Measurements from ENCODE around the gene ZKSCAN3.

Gene ZKSCAN3

DNA sequence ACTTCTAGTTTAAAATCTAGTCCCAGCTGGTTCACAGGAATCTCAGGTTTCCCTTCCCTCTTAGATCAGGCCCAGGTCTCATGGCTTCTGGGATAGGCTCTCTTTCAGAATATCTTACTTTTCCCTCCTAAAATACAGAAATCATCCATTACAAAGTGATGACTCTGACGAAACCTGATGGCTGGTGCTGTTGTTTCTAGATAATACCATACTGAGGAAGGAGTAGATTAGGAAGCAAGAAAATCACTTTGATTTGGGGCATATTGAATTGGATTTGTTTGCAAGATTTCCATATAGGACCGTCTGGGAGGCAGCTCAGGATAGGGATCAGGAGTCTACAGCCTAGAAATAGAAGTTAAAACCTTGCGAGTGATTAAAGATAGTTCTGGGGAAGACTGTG is 3.6 kb downstream of the ZKSCAN3 start:
- Histone ChIP-seq H2AFZ (ENCODE audit: low read depth, low read length, severe bottlenecking) (no peak overlapping the region), H3K27me3 (ENCODE audit: low read length) (no peaks in the 10 kb centered on the region), H3K27ac (ENCODE audit: low read depth, low read length) (no peak overlapping the region), H3K9ac (ENCODE audit: low read length) (no peak overlapping the region), H3K4me3 (ENCODE audit: insufficient read depth, low read length, poor library complexity, severe bottlenecking) (no peak overlapping the region), H3F3A (ENCODE audit: insufficient read depth) (peaks cover 5% of the 10 kb centered on the region; the same call in 1 of the 2 replicates), H3K4me2 (ENCODE audit: low read depth, low read length, poor library complexity, severe bottlenecking) (no peak overlapping the region), H3K9me3 (ENCODE audit: insufficient read depth, low read length) (peaks cover 13% of the 10 kb centered on the region; the same call in 1 of the 2 replicates), H3K36me3 (ENCODE audit: low read length) (peaks cover 5% of the 10 kb centered on the region; the same call in 1 of the 2 replicates), H4K20me1 (ENCODE audit: low read depth, low read length) (no peaks in the 10 kb centered on the region), H3K9me2 (replicated peaks; ENCODE audit: insufficient read depth, low read length) (no peaks in the 10 kb centered on the region), H3K79me2 (ENCODE audit: insufficient read depth, low read length) (peaks cover 27% of the 10 kb centered on the region; the same call in 1 of the 2 replicates)
- TF ChIP-seq EZH2phosphoT487 (conservative IDR thresholded peaks at IDR 0.05; ENCODE audit: low read length), result no peak
- TF ChIP-seq, protein P1, sequence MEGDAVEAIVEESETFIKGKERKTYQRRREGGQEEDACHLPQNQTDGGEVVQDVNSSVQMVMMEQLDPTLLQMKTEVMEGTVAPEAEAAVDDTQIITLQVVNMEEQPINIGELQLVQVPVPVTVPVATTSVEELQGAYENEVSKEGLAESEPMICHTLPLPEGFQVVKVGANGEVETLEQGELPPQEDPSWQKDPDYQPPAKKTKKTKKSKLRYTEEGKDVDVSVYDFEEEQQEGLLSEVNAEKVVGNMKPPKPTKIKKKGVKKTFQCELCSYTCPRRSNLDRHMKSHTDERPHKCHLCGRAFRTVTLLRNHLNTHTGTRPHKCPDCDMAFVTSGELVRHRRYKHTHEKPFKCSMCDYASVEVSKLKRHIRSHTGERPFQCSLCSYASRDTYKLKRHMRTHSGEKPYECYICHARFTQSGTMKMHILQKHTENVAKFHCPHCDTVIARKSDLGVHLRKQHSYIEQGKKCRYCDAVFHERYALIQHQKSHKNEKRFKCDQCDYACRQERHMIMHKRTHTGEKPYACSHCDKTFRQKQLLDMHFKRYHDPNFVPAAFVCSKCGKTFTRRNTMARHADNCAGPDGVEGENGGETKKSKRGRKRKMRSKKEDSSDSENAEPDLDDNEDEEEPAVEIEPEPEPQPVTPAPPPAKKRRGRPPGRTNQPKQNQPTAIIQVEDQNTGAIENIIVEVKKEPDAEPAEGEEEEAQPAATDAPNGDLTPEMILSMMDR (IDR thresholded peaks at IDR 0.05; ENCODE audit: insufficient read depth, low read length, poor library complexity, severe bottlenecking), result no peak

DNA sequence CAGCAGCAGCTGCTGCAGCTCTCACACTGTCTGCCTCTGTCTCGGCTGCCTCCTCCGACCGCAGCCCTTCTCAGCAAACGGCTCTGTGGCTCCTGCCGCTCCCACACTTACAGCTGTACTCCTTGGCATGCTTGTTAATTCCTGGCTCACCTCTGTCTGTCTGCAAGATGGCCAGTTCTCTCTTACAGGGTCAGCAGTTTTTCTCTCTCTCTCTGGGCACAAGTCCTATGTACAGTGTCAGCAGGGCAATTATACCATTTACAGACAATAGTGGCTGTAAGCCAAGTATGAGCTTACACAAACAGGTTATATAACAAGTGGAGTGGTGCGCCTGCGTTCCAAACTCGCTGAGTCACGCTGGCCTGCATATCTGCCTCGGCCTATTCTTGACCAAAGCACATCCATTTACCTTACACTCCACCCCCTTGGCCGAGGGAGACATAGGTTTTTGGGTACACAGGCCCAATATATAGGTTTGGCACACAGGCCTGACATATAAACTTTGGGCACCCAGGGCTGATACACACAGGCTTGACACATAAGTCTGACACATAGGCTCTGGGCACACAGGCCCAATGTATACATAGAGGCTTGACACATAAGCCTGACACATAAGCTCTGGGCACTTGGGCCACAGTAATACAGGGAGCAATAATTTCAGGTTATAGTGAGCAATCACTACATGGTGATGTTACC is 4.4 kb downstream of the ZKSCAN3 start:
- Histone ChIP-seq H3K9ac (ENCODE audit: low read length) (no peak overlapping the region), H3F3A (ENCODE audit: insufficient read depth) (peaks cover 5% of the 10 kb centered on the region; the same call in 1 of the 2 replicates), H3K9me3 (ENCODE audit: insufficient read depth, low read length) (peaks cover 13% of the 10 kb centered on the region; the same call in 1 of the 2 replicates), H4K20me1 (ENCODE audit: low read depth, low read length) (no peaks in the 10 kb centered on the region), H3K27me3 (ENCODE audit: low read length) (no peaks in the 10 kb centered on the region), H3K4me2 (ENCODE audit: low read depth, low read length, poor library complexity, severe bottlenecking) (no peak overlapping the region), H3K79me2 (ENCODE audit: insufficient read depth, low read length) (peaks cover 27% of the 10 kb centered on the region; the same call in 1 of the 2 replicates), H3K9me2 (replicated peaks; ENCODE audit: insufficient read depth, low read length) (no peaks in the 10 kb centered on the region), H2AFZ (ENCODE audit: low read depth, low read length, severe bottlenecking) (no peak overlapping the region), H3K36me3 (ENCODE audit: low read length) (peaks cover 5% of the 10 kb centered on the region; the same call in 1 of the 2 replicates), H3K4me3 (ENCODE audit: insufficient read depth, low read length, poor library complexity, severe bottlenecking) (no peak overlapping the region), H3K27ac (ENCODE audit: low read depth, low read length) (no peak overlapping the region)
- TF ChIP-seq, protein P1 (IDR thresholded peaks at IDR 0.05; ENCODE audit: insufficient read depth, low read length, poor library complexity, severe bottlenecking), result no peak
- TF ChIP-seq EZH2phosphoT487 (conservative IDR thresholded peaks at IDR 0.05; ENCODE audit: low read length), result no peak

DNA sequence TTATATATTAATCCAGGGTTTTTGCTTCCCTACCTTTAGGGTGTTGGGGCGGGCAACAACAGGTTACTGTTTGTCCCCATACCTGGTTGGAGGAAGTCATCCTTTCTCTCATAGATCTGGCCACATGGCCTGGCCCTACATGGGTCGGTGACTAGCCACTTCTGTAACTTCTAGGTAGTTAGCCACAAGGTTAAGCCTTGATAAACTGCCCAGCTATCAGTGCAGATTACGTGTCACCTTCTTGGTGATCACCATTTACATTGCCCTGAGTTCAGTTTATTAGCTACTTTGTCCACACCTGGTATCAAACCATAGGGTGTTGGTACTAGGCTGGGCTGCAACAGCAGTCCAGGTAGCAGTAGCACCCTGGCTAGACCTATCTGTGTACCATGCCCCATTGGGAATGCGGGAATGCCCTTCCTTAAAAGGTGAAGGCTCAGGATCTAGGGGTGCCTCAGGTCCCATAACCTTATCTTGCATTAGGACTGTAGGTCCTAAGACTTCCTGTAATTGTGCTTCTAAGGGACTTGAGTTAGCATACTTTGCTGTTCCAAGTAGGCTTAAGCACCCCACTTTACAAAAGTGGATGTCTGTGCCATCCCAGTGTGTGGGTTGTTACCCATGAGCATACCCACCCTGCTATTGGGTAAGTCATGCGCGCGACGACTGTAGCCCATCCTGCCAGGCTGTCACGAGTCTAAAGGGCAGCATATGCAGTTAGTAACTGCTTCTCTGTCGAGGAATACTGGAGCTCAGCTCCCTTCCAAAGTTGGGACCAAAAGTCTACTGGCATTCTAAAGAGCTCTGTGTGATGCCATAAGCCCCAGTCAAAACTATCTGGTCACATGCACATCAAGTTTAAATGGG is 5.2 kb downstream of the ZKSCAN3 start:
- no peak overlapping the region for H3K27ac ChIP-seq (ENCODE audit: low read depth, low read length)
- no peaks in the 10 kb centered on the region for H4K20me1 ChIP-seq (ENCODE audit: low read depth, low read length)
- peaks cover 13% of the 10 kb centered on the region; the same call in 1 of the 2 replicates for H3K9me3 ChIP-seq (ENCODE audit: insufficient read depth, low read length)
- H3K4me2 ChIP-seq (ENCODE audit: low read depth, low read length, poor library complexity, severe bottlenecking), result no peak overlapping the region
- peaks cover 5% of the 10 kb centered on the region; the same call in 1 of the 2 replicates for H3K36me3 ChIP-seq (ENCODE audit: low read length)
- peaks cover 27% of the 10 kb centered on the region; the same call in 1 of the 2 replicates for H3K79me2 ChIP-seq (ENCODE audit: insufficient read depth, low read length)
- H2AFZ ChIP-seq (ENCODE audit: low read depth, low read length, severe bottlenecking), result no peak overlapping the region
- no peak overlapping the region for H3K9ac ChIP-seq (ENCODE audit: low read length)
- peaks cover 5% of the 10 kb centered on the region; the same call in 1 of the 2 replicates for H3F3A ChIP-seq (ENCODE audit: insufficient read depth)
- no peaks in the 10 kb centered on the region for H3K9me2 ChIP-seq (replicated peaks; ENCODE audit: insufficient read depth, low read length)
- no peak overlapping the region for H3K4me3 ChIP-seq (ENCODE audit: insufficient read depth, low read length, poor library complexity, severe bottlenecking)
- TF ChIP-seq EZH2phosphoT487 (conservative IDR thresholded peaks at IDR 0.05; ENCODE audit: low read length), result no peak
- TF ChIP-seq, protein P1 (IDR thresholded peaks at IDR 0.05; ENCODE audit: insufficient read depth, low read length, poor library complexity, severe bottlenecking), result no peak
- H3K27me3 ChIP-seq (ENCODE audit: low read length), result no peaks in the 10 kb centered on the region

Data from SU-DHL-6 (cell line).